B cell (primary cell): ENCODE data around the gene PCDHGA8.
A peak's percentile ranks its signal among the peaks of the same experiment; 100 is the strongest.
"Not testable (repeated sequence)": the region's sequence is repeated elsewhere in the genome, so short reads cannot be mapped to it uniquely, and the experiment has no call there.

Experiments used
- CTCF ChIP-seq: fragments of 200-600 bp; IDR thresholded peaks from one replicate; pipeline ENCODE4 v1.8.0; 2022; ENCODE audit warnings: antibody characterized with exemption, mild to moderate bottlenecking
- EZH2 ChIP-seq: IDR thresholded peaks from 2 replicates; pipeline ENCODE4 v1.6.1; 2012; ENCODE audit warnings: borderline replicate concordance, low read depth, mild to moderate bottlenecking, moderate library complexity, low read length; ENCODE audit not compliant: insufficient read depth, poor library complexity, severe bottlenecking

- peak; percentile 62 for TF ChIP-seq CTCF
- not testable (repeated sequence) for TF ChIP-seq EZH2
Measured at GRCh38 chr5:141407790-141408505, 15.5 kb downstream of the PCDHGA8 start, which contains the start of gene PCDHGB6.
